ENCODE measurements around the gene RIPK3.
A peak's percentile ranks its signal among the peaks of the same experiment; 100 is the strongest.

The RIPK3 gene

DNA sequence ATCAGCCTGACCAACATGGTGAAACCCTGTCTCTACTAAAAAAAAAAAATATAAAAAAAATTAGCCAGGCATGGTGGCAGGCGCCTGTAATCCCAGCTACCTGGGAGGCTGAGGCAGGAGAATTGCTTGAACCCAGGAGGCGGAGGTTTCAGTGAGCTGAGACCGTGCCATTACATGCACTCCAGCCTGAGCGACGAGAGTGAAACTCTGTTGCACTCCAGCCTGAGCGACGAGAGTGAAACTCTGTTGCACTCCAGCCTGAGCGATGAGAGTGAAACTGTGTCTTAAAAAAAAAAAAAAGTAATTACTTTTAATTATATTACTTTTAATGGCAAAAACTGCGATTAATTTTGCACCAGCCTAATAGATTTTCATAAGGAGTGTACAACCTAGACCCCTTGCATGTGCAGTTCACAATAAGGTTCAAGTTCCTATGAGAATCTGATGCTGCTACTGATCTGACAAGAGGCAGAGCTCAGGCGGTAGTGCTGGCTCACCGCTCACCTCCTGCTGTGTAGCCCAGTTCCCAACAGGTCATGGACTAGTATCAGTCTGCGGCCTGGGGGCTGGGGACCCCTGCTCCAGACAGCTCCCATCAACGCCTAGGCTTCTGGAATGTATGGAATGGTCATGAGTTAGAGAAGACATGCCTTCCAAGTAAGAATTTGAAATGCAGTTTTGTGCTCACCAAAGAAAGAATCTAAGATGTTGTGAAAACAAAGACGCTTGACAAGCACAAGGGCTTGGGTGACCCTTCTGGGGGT lies 18.4 kb downstream of the RIPK3 start:
- no peak for DNase-seq (ENCODE audit: low read depth)

DNA sequence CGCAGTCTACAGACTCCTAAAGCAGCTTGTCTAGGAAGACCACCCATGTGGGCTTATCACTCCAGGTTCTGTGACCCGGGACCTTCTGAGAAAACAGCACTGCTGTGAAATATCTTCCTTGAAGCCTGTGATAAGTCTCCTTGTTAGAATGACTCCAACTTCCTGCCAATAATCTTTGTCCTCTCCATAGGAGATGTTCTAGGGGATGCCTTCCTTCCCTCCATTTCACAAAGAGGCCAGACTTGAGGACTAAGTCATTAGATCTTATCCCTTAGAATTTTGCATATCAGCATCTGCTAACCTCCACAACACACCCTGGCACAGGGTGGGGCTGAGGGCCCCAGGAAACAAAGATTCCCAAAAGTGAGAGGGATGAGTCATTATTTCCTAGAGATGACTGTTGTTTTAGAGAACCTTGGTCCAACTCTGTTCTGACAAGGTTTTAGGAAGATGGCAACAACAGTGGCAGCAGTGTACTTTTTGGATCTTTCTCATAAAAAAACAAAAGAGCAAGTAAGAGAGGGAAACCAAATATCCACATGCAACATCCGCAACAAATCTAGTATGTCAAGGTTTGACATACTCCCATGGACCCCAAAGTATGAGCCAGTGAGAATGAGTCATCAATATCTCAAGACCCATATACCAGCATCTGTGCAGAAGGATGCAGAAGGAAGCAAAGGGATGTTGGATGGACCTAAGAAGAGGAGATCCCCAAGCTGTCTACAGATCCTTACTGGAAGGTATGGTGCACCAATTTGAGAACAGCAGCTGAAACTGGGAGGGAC lies 22.5 kb downstream of the RIPK3 start:
- DNase-seq (ENCODE audit: low read depth), result no peak

DNA sequence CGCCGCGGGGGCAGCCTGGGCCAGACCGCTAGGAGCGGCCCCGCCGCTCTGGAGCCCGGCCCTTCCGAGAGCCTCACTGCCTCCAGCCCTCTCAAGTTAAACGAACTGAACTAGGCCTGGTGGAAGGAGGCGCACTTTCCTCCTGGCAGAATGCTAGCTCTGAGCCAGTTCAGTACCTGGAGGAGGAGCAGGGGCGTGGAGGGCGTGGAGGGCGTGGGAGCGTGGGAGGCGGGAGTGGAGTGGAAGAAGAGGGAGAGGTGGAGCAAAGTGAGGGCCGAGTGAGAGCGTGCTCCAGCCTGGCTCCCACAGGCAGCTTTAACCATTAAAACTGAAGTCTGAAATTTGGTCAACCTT lies 23.2 kb downstream of the RIPK3 start:
- DNase-seq (ENCODE audit: low read depth), result no peak

DNA sequence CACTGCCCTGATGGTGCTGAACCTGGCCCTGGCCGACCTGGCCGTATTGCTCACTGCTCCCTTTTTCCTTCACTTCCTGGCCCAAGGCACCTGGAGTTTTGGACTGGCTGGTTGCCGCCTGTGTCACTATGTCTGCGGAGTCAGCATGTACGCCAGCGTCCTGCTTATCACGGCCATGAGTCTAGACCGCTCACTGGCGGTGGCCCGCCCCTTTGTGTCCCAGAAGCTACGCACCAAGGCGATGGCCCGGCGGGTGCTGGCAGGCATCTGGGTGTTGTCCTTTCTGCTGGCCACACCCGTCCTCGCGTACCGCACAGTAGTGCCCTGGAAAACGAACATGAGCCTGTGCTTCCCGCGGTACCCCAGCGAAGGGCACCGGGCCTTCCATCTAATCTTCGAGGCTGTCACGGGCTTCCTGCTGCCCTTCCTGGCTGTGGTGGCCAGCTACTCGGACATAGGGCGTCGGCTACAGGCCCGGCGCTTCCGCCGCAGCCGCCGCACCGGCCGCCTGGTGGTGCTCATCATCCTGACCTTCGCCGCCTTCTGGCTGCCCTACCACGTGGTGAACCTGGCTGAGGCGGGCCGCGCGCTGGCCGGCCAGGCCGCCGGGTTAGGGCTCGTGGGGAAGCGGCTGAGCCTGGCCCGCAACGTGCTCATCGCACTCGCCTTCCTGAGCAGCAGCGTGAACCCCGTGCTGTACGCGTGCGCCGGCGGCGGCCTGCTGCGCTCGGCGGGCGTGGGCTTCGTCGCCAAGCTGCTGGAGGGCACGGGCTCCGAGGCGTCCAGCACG lies 23.8 kb downstream of the RIPK3 start:
- no peak for DNase-seq (ENCODE audit: low read depth)

DNA sequence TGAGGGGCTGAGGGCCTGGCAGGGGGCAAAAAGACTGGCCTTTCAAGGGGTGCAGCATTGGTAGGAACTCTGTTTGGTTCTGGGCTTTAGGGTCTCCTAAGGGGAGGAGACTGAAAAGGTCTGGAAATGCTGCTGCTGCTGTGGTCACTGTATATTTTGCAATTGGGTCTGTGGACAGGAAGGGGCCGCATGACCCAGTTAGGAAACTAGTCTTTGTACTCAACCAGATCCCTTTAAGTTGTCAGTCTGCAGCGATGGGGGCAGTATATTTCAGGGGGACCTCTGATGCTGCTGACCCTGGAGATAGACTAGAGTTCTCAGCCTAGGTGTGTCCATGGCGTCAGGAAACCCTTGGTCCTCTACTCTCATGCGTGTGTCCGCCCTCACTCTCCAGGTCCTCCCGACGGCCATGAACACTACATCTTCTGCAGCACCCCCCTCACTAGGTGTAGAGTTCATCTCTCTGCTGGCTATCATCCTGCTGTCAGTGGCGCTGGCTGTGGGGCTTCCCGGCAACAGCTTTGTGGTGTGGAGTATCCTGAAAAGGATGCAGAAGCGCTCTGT lies 24.5 kb downstream of the RIPK3 start:
- no peak for DNase-seq (ENCODE audit: low read depth)

DNA sequence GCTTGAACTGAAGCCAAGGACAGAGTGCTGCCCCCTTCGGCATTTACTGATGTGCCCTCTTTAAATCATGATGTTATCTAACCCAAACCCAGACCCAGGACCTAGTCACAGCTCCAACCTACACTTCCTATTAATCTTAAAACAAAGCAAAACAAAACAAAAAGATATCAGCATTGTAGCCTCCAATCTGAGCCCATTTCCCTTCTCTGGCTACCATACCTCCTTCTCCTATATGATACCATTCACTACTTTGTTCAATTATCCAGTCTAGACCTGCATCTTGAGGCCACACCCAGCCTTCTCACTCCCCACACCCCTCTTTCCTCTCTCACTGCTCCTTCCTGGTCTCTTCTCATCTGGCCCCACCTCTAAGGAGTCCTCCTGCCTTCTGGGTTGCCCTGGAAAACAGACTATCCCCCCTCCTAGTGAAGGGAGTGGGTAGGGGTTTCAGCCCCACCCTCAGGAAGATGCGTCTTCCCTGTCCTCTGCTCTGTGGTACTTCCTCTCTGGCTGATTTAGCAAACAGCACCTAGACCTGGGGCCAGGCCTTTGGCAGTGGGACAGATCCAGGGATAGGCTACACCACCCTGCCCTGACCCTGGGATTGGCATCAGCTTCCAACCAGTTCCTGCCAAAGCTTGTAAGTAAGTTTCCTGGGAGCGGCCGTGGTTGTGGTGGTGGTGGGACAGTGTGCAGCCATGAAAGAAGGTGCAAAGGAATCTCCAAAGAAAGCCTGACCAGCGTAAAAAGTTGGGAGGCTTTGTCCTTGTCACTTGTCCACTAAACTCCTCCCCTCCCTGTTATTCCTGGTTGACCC lies 25.2 kb downstream of the RIPK3 start:
- no peak for DNase-seq (ENCODE audit: low read depth)

DNA sequence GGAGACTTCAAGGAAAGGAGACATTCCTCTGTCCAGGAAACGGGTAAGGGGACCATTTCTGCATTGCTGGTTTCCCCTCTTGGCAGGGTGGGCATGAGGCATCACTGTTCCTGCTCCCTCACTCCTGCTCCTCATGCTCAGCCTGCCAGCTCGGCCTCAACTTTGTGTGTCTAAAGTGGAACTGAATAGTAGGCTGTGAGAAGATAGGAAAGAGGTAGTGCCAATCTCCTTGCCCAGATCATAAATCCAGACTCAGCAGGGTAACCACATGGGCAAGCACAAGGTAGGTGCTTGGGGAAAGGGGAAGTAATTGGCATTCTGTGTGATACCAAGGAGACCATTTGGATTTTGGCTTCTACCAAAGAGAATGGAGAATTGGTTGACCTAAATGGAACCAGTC lies 25.9 kb downstream of the RIPK3 start:
- DNase-seq (ENCODE audit: low read depth), result no peak

DNA sequence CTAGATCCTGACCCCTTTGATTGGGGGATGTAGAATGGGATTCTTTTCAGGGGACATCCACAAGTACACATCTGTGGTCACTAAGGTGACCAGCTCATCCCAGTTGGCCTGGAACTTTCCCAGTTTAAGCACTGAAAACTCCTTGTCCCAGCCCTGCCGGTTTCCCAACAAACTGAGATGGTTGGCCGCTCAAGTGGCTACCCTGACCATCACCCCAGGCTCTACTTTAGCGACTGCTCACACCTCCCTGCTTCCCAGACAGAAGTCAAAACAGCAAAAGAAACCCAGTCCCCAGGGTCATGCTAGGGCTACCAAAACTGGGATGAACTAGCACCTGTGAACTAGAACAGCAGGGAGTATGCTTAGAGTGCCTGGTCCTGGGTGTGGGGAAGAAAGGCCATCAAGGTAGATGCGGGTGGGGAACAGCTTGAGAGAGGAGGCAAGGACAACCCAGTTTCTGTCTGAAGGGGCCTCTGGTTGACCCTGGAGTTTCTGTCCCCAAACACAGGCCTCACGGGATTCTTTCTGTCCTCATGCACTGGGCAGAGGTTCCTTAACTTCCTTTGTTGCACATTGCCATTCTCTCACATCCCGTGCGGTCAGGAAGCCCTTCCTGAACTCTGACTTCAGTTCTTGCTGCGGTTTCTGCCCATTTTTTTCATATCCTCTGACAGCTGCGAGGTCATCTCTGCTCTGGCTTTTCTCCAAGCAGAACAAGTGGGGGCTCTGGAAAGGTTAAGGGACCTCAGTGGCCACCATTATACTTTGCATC lies 26.9 kb downstream of the RIPK3 start:
- no peak for DNase-seq (ENCODE audit: low read depth)

DNA sequence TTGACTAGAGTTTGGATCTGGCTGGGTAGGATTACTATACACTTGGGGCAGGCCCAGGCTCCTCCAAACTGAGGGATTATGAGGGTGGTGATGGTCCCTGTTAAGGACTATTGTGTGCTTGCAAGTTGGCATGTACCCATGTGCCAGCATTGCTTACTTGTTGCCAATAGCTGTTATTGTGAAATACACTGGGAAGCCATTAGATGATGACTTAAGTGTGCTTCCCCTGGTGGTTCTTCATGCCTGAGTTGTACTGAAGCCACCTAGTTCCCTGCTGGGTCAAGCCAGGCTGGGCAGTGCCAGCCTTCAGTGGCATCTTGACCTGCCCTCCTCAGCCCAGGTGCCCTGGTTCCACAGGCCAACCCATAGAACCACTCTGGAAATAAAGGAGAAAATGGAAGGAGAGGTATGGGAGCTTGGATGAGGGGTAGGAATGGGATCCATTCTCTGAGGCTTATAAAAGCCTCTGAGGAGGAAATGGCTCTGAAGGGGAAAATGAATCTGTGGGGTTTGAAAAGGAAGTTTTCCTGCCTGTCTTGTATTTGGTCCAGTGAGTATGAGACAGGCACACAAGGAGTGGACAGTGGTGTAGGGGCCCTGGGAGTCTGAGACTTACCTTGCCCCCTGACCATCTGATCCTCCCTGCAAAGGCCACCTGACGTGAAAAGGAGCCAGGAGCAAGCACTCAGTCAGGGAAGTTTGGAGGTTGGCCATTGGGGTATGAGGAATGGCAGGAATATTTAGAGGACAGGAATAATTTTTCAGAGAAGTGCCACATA lies 27.8 kb downstream of the RIPK3 start:
- no peak for DNase-seq (ENCODE audit: low read depth)

DNA sequence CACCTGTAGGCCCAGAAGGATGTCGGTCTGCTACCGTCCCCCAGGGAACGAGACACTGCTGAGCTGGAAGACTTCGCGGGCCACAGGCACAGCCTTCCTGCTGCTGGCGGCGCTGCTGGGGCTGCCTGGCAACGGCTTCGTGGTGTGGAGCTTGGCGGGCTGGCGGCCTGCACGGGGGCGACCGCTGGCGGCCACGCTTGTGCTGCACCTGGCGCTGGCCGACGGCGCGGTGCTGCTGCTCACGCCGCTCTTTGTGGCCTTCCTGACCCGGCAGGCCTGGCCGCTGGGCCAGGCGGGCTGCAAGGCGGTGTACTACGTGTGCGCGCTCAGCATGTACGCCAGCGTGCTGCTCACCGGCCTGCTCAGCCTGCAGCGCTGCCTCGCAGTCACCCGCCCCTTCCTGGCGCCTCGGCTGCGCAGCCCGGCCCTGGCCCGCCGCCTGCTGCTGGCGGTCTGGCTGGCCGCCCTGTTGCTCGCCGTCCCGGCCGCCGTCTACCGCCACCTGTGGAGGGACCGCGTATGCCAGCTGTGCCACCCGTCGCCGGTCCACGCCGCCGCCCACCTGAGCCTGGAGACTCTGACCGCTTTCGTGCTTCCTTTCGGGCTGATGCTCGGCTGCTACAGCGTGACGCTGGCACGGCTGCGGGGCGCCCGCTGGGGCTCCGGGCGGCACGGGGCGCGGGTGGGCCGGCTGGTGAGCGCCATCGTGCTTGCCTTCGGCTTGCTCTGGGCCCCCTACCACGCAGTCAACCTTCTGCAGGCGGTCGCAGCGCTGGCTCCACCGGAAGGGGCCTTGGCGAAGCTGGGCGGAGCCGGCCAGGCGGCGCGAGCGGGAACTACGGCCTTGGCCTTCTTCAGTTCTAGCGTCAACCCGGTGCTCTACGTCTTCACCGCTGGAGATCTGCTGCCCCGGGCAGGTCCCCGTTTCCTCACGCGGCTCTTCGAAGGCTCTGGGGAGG lies 28.9 kb downstream of the RIPK3 start, which contains the start of gene LTB4R:
TSS of gene LTB4R (plus strand) at position 857 of the 959 bp plus-strand sequence. CDS start 4,150 bp downstream, outside the sequence.
- DNase-seq (ENCODE audit: low read depth), result peak; percentile 18

DNA sequence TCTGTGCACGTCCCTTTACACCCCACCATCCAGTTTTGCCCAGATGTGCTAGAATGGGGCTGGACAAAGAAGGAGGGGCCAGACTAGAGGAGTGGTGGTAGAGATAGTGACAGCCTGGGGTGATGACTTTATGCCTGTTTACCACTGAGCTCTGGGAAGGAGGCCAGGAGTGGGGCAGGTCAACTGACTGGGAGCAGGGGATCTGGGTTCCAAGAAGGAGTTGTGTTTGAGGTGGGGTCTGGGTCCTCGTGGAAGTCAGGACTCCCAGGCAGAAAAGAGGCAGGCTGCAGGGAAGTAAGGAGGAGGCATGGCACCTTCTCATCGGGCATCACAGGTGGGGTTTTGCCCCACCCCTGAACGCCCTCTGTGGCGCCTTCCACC lies 29.5 kb downstream of the RIPK3 start:
- DNase-seq (ENCODE audit: low read depth), result no peak

DNA sequence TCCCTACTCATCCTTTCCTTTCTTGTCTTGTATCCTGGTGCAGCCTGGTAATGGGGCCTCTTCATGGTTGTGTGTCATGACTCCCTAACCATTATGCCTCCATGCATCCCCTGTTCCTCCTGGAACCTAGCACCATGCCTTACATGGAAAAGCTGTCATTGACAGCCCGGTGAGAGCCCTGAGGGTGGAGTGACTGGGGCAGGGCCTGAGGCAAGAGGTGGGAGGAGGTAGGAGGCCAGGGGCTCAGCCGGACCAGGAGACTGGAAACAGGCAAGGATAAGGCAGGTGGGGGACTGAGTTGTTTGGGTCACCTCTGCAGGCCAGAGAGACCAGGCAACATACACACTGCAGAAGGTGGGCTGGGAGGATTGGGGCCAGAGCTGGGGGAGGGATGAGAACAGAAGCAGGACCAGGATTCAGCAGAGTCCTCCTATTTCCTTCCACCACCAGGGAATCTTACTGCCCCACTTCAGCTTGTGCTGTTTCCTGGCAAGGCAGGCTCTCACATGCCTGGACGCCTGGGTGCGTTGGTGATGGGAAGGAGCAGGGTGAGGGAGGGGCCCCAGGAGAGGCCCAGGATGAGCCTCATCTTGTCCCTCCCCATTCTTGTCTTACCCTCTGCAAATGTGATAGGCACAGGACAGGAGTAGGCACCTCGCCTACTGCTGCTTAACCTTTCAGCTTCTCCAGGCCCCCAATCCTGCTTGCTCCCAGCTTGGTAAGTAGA lies 30.1 kb downstream of the RIPK3 start, which contains the start of gene LTB4R2:
TSS of gene LTB4R2 (plus strand) at position 603 of the 727 bp plus-strand sequence. CDS start 525 bp downstream, outside the sequence.
- no peak for DNase-seq (ENCODE audit: low read depth)

DNA sequence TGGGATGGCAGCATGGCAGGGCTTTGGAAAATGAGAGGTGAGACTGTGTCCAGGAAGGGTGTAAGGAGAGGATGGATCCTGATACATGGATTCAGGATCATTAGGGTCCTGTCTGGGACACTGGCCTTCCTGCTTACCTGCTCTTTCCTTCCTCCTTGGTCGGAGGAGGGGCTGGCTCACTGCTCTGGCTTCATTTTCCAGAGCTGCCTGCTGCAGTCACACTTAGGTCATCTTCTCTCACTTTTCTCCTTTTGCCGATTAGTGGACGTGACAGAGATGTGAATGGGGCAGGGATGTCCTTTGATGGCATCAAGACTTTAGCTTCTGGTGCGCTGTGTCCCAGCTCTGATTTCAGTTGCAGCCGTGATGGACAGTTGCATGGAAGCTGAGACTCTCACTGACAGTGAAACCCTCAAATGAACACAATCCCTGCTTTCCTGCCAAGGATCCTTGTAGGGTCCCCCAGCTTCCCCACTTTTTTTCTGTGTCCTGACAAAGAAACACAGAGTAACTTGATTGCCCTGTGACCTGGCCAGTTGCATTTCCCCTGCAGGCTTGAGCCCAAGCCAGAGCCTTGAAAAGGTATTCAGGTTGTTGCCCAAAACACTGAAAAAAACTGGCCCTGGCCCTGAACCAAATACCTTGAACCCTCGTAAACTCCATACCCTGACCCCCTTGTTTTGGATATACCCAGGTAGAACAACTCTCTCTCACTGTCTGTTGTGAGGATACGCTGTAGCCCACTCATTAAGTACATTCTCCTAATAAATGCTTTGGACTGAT lies 31.3 kb downstream of the RIPK3 start:
- DNase-seq (ENCODE audit: low read depth), result no peak

DNA sequence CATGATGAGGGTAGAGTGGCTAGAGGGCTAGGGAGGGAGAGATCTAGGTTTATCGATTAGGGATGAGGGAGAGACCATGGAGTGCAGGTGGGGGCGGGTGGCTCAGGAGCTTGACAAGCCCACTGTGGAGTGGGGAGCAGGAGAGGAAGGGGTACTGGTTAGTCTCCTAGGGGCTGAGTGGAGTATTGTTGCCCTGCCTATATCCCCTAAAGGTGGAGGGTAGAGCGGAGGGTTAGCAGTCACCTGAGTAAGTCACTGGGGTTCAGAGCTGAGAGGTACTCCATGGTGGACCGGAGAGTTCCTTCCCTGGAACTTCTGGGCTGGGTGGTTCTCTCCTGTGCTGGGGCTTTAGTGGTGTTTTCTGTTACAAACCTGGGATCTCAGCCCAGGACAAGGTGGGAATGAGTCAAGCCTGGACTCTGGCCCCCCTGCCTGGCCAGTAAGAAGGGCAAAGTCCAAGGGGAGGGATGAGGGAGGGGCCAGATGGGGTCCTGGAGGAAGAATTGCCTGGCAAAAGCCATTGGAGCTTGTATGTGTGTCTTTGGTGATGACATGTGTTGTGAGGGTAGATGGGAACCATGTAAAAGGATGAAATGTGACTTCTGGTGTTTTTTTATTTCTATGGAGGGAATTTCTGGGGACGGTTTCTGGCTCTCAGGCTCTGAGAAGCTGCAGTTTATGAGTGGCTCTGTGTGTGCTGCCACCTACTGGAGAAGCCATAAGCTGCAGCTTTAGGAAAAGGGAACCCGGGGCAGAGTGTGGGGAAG lies 32.0 kb downstream of the RIPK3 start, which contains the start of gene CIDEB:
TSS of gene CIDEB (minus strand) at position 403 of the 767 bp plus-strand sequence. CDS start at position 284, 119 bp downstream.
- DNase-seq (ENCODE audit: low read depth), result no peak

DNA sequence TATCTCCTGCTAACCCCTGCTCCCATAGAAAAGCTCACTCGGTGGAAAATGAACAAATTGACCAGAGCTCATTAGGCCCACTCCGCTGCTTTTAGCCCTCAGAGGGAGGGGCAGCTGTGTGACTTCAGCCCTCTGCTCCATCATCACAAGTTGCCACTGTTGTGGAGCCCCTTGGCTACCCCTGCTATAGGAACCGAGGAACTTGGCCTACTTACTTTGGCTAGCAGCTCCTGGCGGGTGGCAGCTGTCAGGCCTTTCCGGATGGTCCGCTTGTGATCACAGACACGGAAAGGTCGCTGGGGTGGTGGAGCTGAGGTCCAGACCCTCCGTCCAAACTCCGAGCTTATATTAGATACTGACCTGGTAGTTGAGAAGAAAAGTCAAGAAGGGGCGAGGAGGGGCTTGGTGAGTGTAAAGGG lies 32.6 kb downstream of the RIPK3 start:
- no peak for DNase-seq (ENCODE audit: low read depth)

DNA sequence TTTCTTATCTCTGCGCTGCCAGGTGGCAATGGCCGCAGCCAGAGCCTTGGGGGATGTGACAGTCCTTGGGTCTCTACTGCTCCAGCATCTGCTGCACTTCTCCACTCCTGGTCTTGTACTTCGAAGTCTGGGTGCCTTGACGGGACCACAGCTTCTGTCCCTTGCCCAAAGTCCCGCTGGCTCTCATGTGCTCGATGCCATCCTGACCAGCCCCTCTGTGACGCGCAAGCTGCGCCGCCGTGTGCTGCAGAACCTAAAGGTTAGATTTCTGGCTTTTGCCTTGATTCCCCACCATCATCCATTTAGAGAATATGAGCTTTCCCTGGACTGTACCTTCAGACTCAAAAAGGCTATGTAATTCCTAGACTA lies 35.8 kb downstream of the RIPK3 start:
- no peak for DNase-seq (ENCODE audit: low read depth)
